ENCODE data around the gene DNAJC22. TPM values are rescaled to one million over a fixed set of nuclear protein-coding genes. Genes with fewer than 3 reads are reported as not detected.

Gene DNAJC22
- total and polyA plus RNA-seq, 2 of the 13 experiments (the other 11 are each of a cell fraction or from before 2014, with no cell fraction given): 25.2 to 31.7 TPM

- Histone ChIP-seq H3K27ac (ENCODE audit: extremely low read length, insufficient read depth, low read length) (peak overlapping the region; percentile 97), H3K4me2 (ENCODE audit: low read depth, low read length) (peak overlapping the region; percentile 79), H3K36me3 (replicated peaks in 1 of 2; ENCODE audit: control insufficient read depth in 1 of 2, insufficient read depth in 2 of 2, low read length in 2 of 2) (no peaks in the 10 kb centered on the region; a peak in 1 of 5 replicates), H3K9ac (ENCODE audit: insufficient read depth, low read depth, low read length) (peak overlapping the region; percentile 89), H4K20me1 (ENCODE audit: insufficient read depth, low read length) (peaks cover 3% of the 10 kb centered on the region; the same call in 1 of the 2 replicates), H3K27me3 (ENCODE audit: control insufficient read depth in 1 of 2, insufficient read depth in 2 of 2, low read length in 2 of 2) (no peaks in the 10 kb centered on the region; a peak in 1 of 5 replicates), H3K4me1 (ENCODE audit: insufficient read depth, low read length) (peaks cover 50% of the 10 kb centered on the region), H3K9me3 (ENCODE audit: low read length) (no peaks in the 10 kb centered on the region), H2AFZ (ENCODE audit: low read length) (peak overlapping the region; percentile 25), H3K79me2 (ENCODE audit: insufficient read depth, low read length) (peaks cover 36% of the 10 kb centered on the region), H3K4me3 (replicated peaks in 1 of 3; ENCODE audit: insufficient read depth in 1 of 3, low read depth in 2 of 3, low read length in 3 of 3) (peak overlapping the region; percentile 80 to 97 (median 83))
- DNase-seq (ENCODE audit: low spot score) (no peak), ATAC-seq (peak; percentile 55), FAIRE-seq (no peak)
- WGBS (ENCODE audit: low lambda C conversion rate): 6% methylated on average over 22 of the region's 38 CpGs
- CTCF ChIA-PET (ENCODE audit: low intra/inter-chr PET ratio, low total read pairs): no interaction called here
- intact Hi-C loops (cut with micrococcal nuclease; ENCODE audit: unreplicated experiment): loop anchor here (10.0 kb wide), 1 partner anchor 59 kb away; no protein-coding TSS in a partner anchor
- POLR2A ChIA-PET: interaction anchor here (0.9 to 2.2 kb wide), 26 partner anchors 8 to 375 kb away, joined by 3 to 41 read pairs (median 5); partner anchors contain the start of genes DNAJC22 and TMBIM6
- BruUV-seq (replicated peaks): no TSS peak
- in situ Hi-C loops (cut with HindIII; ENCODE audit: extremely low pct_ligation_motif_present, low pct_unique_long_range_greater_than_20kb): loop anchor here (5.0 kb wide), 1 partner anchor 131 kb away; no protein-coding TSS in a partner anchor
- TF ChIP-seq ZNF749 (CRISPR knock-in tag; IDR thresholded peaks at IDR 0.05; ENCODE audit: borderline replicate concordance) (no peak), PATZ1 (CRISPR knock-in tag; IDR thresholded peaks at IDR 0.05) (0 out of 2 replicates have a peak, but pooled peaks have one; percentile 35), ZMYM3 (CRISPR knock-in tag; IDR thresholded peaks at IDR 0.05) (peak; percentile 8; the same call in 1 of the 2 replicates), NR2F1 (CRISPR knock-in tag; IDR thresholded peaks at IDR 0.05) (0 out of 4 replicates have a peak, but pooled peaks of 1 of the 2 experiments have one; percentile 16), REST (IDR thresholded peaks at IDR 0.05; ENCODE audit: borderline replicate concordance in 1 of 2, low read depth in 1 of 2, low read length in 2 of 2) (no peak; a peak in 1 of 4 replicates), ZBTB38 (CRISPR knock-in tag; IDR thresholded peaks at IDR 0.05) (no peak), MAF1 (CRISPR knock-in tag; IDR thresholded peaks at IDR 0.05; ENCODE audit: borderline replicate concordance) (no peak), THAP9 (CRISPR knock-in tag; IDR thresholded peaks at IDR 0.05; ENCODE audit: borderline replicate concordance) (0 out of 2 replicates have a peak, but pooled peaks have one; percentile 35), ZNF292 (CRISPR knock-in tag; IDR thresholded peaks at IDR 0.05; ENCODE audit: borderline replicate concordance, low read depth) (no peak), ZMYM2 (CRISPR knock-in tag; IDR thresholded peaks at IDR 0.05) (no peak)
Measured at GRCh38 chr12:49366096-49366651, 19.5 kb downstream of the DNAJC22 start.
